GM19023 (cell line): ENCODE results near the gene AQP7.
"Not testable (repeated sequence)": the region's sequence is repeated elsewhere in the genome, so short reads cannot be mapped to it uniquely, and the experiment has no call there.

ENCODE experiments used
- ATAC-seq: cut with Tn5 transposase; IDR thresholded peaks from one replicate; pipeline ENCODE4 v1.9.1; 2021; ENCODE audit warnings: mild to moderate bottlenecking, moderate library complexity; ENCODE audit not compliant: unreplicated experiment

The AQP7 gene

DNA sequence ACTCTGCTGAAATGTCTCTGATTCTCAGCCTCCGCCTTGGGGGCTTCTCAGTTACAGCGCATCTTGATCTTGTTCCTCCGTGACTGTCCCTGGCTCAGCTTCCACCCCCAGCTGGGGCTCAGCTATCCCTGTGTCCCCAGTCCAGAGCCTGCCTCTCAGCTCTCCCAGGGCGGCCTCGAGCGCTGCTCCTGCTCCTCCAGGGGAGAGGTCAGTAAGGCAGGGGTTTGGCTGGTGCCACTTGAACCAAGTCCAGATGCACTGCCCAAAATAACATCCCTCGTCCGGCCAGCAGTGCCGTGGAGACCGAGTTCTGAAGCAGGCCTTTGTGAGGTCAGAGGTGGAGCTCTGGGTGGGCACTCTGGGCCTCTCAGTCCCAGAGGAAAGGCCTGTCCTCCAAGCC lies at the start of gene AQP7:
Gene AQP7, minus strand, starts transcription at position 198 of the 400 bp plus-strand sequence. CDS start 1,306 bp downstream, outside the sequence.
- ATAC-seq, result not testable (repeated sequence)

GRCh38 chr9:33450621-33451146 lies 48.3 kb upstream of the AQP7 start:
- ATAC-seq, result no peak

- no peak for ATAC-seq
Observed at GRCh38 chr9:33449715-33450114, 47.3 kb upstream of the AQP7 start.

- ATAC-seq, result no peak
Observed at GRCh38 chr9:33447799-33448553, 45.6 kb upstream of the AQP7 start.

- ATAC-seq, result peak; percentile 45
Observed at GRCh38 chr9:33446946-33447798, 44.8 kb upstream of the AQP7 start, which contains the start of gene AQP3. Gene AQP3, minus strand, starts transcription at chr9:33447593. Its CDS starts 63 bp downstream, at chr9:33447530.

DNA sequence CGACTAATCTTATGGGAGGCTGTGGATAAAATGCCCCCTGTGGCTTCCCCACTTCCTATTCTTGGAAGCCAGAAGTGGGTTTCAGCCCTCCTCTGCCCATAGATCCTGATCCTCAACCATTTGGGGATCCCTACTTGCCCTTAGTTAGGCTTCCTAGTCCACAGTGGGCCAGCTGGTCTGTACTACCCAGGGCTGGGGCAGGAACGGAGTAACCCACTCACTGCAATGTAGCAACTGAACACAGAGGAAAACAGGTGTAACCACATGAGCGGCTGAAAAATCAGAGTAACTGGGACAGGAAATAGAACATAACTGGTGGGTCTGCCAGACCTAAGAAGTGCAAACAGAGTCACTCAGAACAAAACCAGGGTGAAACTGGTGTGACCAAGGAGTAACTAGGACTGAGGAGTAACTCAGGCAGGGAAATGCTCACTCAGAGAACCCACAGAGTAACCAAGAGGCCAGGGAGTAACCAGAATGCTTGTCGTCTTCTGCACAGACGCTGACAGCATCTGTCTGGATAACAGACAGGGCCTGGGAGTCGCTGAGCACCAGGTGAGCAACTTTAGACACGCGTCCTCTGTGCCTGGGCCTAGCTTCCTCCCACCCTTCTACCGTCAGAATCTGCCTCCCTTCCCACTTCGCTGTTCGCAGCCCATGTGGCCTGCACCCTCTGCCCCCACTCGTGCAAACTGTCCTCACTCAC lies 44.0 kb upstream of the AQP7 start:
- ATAC-seq, result peak; percentile 75

DNA sequence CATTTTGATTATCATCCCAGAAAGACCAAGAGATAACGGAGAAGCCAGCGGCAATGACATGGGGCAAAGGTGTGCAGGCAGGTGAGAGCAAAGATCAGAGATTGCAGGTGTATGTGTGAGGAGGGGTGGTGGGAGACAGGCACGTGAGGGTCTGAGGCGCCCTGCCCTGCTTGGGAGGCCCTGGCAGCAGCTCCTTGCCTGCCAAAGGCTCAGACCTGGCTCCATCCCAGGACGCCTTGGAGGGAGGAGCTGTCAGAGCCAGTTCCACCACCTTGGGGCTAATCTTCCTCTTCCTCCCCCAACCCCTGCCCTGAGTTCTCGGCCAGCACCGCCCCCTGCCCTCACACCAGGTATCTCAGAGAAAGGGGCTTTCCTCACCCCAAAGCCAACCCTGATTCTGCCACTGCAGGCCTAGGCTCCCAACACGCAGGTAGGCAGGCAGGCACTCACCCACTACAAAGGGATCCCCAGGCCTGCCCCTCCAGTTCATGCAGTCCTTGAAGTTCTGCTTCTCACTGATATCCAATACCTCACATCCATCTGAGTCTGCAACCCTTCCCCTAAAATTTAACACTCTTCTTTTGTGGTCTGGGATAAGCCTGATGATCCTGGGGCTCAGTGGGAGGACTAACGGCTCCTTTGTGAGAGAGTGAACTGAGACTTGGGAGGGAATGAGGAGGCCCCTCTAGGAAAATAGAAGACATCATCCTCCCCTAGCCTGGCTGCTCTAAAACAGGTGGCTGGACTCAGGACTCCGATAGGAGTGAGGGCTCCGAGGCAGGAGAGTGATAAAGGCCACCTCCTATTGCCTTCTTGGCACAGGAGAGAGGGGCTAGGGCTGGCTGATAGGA lies 43.2 kb upstream of the AQP7 start:
- ATAC-seq, result no peak

- ATAC-seq, result no peak
Observed at GRCh38 chr9:33443464-33444154, 41.2 kb upstream of the AQP7 start.

DNA sequence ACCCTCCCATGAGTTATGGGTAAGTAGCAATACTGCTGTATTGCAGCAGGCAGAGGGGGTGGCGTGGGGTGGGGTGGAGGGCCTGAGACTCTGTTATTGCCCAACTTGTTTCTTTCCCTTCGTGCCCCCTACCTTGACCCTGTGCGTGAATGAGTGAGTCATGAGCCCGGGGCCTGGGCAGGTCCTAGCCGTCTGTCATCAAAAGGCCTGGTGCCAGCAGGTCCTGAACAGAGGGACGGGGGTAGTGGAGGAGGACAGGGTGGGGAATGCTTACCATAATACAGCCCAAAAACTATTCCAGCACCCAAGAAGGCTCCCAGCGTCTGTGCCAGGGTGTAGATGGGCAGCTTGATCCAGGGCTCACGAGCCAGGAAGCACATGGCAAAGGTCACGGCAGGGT lies 40.7 kb upstream of the AQP7 start:
- no peak for ATAC-seq

- ATAC-seq, result no peak
Observed at GRCh38 chr9:33442125-33442524, 39.8 kb upstream of the AQP7 start.

DNA sequence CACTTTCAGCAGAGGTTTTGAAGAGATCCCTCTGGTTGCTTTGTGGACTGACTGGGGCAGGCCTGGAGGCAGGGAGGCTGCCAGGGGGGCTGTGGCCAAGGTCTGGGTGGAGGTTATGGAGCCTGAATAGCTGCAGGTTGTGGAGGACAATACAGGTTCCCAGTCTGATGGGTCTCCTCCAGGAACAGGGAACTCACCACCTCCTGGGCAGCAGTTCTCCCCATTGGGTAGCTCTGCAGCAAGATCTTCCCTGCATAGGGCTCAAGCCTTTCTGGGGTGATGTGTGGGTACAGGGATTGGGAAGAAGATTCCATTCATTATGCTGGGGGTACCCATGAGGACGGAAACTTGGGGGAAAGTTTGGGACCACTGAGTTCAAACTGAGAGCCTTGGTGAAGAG lies 38.2 kb upstream of the AQP7 start:
- ATAC-seq, result no peak

- no peak for ATAC-seq
Observed at GRCh38 chr9:33440204-33440603, 37.8 kb upstream of the AQP7 start.

DNA sequence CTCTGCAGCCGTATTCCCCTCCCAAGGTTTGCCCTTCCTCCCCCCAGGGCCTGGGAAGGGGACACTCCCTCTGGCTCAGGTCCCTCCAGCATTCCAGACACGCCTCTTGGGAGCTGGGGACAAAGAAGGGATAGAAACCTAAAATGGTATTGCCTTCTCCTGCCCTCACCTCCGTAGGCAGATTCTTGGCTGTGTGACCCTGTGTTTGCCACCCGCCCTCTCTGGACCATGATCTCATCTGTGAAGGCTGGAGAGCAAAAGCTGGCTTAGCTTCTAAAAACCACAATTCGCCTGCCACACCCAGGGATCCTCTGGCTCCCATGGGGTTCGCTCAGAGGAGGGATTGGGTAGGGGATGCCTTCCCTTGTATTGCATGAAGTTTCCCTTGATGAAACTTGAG lies 37.4 kb upstream of the AQP7 start:
- ATAC-seq, result no peak

GRCh38 chr9:33438926-33439680 lies 36.7 kb upstream of the AQP7 start:
- ATAC-seq, result no peak

DNA sequence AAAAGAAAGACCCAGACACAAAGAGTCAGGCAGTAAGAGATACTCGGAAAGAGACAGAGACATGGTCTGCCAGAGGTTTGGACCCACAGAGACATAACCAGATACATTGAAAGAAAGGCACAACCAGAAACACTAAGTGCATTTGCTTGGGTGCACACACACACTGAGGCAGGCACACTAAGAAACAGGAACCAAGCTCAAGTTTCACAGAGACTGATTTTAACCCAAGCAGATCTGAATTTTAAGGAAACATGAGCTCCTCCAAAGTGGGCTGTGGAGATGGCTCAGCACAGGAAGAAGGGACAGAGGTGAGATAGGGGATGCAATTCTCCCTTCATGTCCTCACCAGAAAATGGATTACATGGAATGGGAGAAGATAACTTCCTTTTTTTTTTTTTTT lies 35.5 kb upstream of the AQP7 start:
- no peak for ATAC-seq

DNA sequence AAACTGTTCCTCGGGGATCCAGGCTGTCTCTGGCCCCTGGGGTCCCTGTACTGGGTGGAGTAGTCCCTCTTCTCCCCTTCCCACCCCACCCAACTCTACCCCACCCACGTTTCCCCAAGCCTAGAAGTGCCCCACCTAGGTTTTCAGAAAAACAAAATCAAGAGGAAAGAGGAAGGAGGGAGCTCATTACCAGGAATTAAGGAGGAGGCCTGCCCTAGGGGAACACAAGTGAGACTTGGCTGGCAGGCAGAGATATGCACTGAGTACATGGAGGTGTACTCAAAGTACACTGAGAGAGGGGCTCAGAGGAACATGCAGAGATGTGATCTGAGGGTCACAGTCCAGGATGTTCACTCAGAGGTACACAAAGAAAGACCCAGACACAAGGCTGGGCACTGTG lies 34.8 kb upstream of the AQP7 start:
- ATAC-seq, result no peak

DNA sequence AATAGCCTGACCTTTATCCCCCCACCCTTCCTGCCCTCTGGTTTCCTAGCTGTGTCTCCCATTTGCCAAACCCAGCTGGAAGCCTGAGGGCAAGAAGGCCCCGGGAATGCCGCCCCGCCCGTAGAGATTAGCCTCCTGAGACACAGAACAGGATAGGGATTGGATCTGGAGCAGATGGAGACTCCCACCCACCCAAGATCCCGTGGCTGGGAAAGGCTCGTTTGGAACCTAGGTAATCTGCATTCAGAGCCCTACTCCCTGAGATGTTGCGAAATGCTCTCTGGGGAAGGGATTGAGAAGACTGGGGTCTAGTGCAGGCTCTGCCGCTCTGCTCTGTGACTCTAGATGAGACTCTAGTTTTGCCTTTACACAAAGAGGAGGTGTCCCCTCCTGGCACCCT lies 34.1 kb upstream of the AQP7 start:
- ATAC-seq, result no peak

DNA sequence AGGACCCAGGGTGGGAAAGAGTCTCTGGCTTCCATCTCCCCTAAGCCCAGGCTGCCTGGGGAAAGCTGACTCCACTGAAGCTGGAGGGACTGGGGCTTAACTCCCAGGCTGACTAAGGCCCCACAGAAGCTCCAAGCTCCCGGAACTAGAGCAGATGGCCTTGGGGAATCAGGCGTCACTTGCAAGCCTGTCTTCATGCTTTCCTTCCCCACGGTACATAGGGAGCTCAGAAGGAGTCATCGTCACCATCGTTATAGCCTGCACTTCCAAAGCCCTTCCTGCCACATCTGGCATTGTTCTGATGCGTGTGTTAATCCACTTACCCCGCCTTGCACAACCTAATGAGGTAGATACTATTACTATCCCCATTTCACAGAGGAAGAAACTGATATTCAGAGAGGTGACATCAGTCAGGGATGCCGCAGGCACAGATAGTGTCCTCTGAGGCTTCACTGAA lies 33.5 kb upstream of the AQP7 start:
- no peak for ATAC-seq
